IMR-90 (cell line): Measurements from ENCODE around the gene RAB38. TPM values are rescaled to one million over a fixed set of nuclear protein-coding genes. Genes with fewer than 3 reads are reported as not detected.

Source experiments
- ATAC-seq: fragments of 200-7000 bp; cut with Tn5 transposase; 2 replicates; pipeline ENCODE4 v1.9.1; 2020; ENCODE audit warnings: low read depth, mild to moderate bottlenecking, moderate library complexity
- BruUV-seq: library from RNA; stranded (reverse); fragments of 400-500 nt; replicated peaks from 2 replicates; lab custom pipeline; 2021; lab: Mats Ljungman, UMichigan
- CTCF ChIA-PET: fragments of 300-600 bp; formaldehyde crosslinking; extraction: SDS; loops from one replicate; lab custom pipeline; 2021; ENCODE audit warnings: antibody characterized with exemption; lab: Yijun Ruan, JAX
- POLR2A ChIA-PET: fragments of 300-600 bp; sonication (Branson Sonifier 250); formaldehyde crosslinking; loops from one replicate; lab custom pipeline; 2022; ENCODE audit warnings: antibody characterized with exemption; ENCODE audit not compliant: unreplicated experiment; lab: Charles Lee
- DNase-seq: peaks from one replicate; pipeline ENCODE4 v3.0.0; 2013
- H2AFZ ChIP-seq: replicated peaks from 2 replicates; pipeline ENCODE3; 2013; ENCODE audit warnings: low read length, mild to moderate bottlenecking; ENCODE audit not compliant: poor library complexity
- H2AK5ac ChIP-seq: 2 replicates; pipeline ENCODE4 v1.6.1; 2013; ENCODE audit warnings: low read depth, low read length, inconsistent platforms
- H2AK9ac ChIP-seq: replicated peaks from 2 replicates; pipeline ENCODE3; 2013; ENCODE audit warnings: mild to moderate bottlenecking, low read depth, low read length, moderate library complexity; ENCODE audit not compliant: poor library complexity
- H2BK120ac ChIP-seq: 2 replicates; pipeline ENCODE4 v1.6.1; 2013; ENCODE audit warnings: low read depth, low read length, inconsistent platforms
- H2BK15ac ChIP-seq: 3 replicates; pipeline ENCODE4 v1.6.1; 2013; ENCODE audit warnings: low read depth, low read length, inconsistent platforms
- H2BK20ac ChIP-seq: 2 replicates; pipeline ENCODE4 v1.6.1; 2013; ENCODE audit warnings: low read depth, mild to moderate bottlenecking, inconsistent platforms, low read length, moderate library complexity
- H2BK5ac ChIP-seq: 2 replicates; pipeline ENCODE4 v1.6.1; 2013; ENCODE audit warnings: mild to moderate bottlenecking, low read depth, low read length, inconsistent platforms; ENCODE audit not compliant: poor library complexity, severe bottlenecking
- H3K14ac ChIP-seq: replicated peaks from 2 replicates; pipeline ENCODE4 v1.6.1; 2013; ENCODE audit warnings: low read depth, low read length, inconsistent platforms
- H3K18ac ChIP-seq: 2 replicates; pipeline ENCODE4 v1.6.1; 2013; ENCODE audit warnings: low read depth, low read length, control low read depth
- H3K23ac ChIP-seq: 2 replicates; pipeline ENCODE4 v1.6.1; 2013; ENCODE audit warnings: low read depth, low read length, inconsistent platforms
- H3K27ac ChIP-seq: 2 replicates; pipeline ENCODE4 v1.5.1; 2013; ENCODE audit warnings: mild to moderate bottlenecking, control low read depth, low read length; ENCODE audit not compliant: insufficient read depth
- H3K27me3 ChIP-seq: 2 replicates; pipeline ENCODE4 v1.6.1; 2013; ENCODE audit warnings: low read length; ENCODE audit not compliant: control insufficient read depth, insufficient read depth
- H3K36me3 ChIP-seq: 2 replicates; pipeline ENCODE4 v1.6.1; 2013; ENCODE audit warnings: low read length, mixed read lengths; ENCODE audit not compliant: control insufficient read depth, insufficient read depth
- H3K4ac ChIP-seq: 2 replicates; pipeline ENCODE4 v1.6.1; 2013; ENCODE audit warnings: low read depth, low read length, inconsistent platforms
- H3K4me1 ChIP-seq: 2 replicates; pipeline ENCODE4 v1.6.1; 2013; ENCODE audit warnings: low read length, mixed read lengths; ENCODE audit not compliant: control insufficient read depth, insufficient read depth
- H3K4me2 ChIP-seq: 2 replicates; pipeline ENCODE4 v1.6.1; 2013; ENCODE audit warnings: low read depth, mild to moderate bottlenecking, control low read depth, low read length, moderate library complexity
- H3K4me3 ChIP-seq: 2 replicates; pipeline ENCODE4 v1.5.1; 2013; ENCODE audit warnings: low read depth, mild to moderate bottlenecking, control low read depth, low read length, moderate library complexity; ENCODE audit not compliant: insufficient read depth
- H3K56ac ChIP-seq: 2 replicates; pipeline ENCODE4 v1.6.1; 2013; ENCODE audit warnings: low read length, inconsistent platforms; ENCODE audit not compliant: insufficient read depth; ENCODE audit errors: extremely low read depth
- H3K79me1 ChIP-seq, 2 experiments: 2 replicates each; pipeline ENCODE4 v1.6.1; 2013; ENCODE audit warnings: low read length in 2 of 2, inconsistent platforms in 1 of 2, low read depth in 1 of 2
- H3K9ac ChIP-seq: 2 replicates; pipeline ENCODE4 v1.6.1; 2013; ENCODE audit warnings: low read depth, low read length, control low read depth
- H3K9me1 ChIP-seq: 2 replicates; pipeline ENCODE4 v1.6.1; 2013; ENCODE audit warnings: low read length, inconsistent platforms; ENCODE audit not compliant: insufficient read depth
- H3K9me3 ChIP-seq: 2 replicates; pipeline ENCODE4 v1.6.1; 2013; ENCODE audit warnings: low read length; ENCODE audit not compliant: control insufficient read depth, insufficient read depth
- H4K20me1 ChIP-seq: 2 replicates; pipeline ENCODE4 v1.6.1; 2013; ENCODE audit warnings: low read length, inconsistent platforms; ENCODE audit not compliant: insufficient read depth
- H4K5ac ChIP-seq: 2 replicates; pipeline ENCODE4 v1.6.1; 2013; ENCODE audit warnings: mild to moderate bottlenecking, low read depth, low read length, control low read depth
- H4K8ac ChIP-seq, 2 experiments: 2 replicates each; pipeline ENCODE4 v1.6.1; 2013; ENCODE audit warnings: low read depth in 2 of 2, low read length in 2 of 2, control low read depth in 1 of 2, inconsistent platforms in 1 of 2
- H4K91ac ChIP-seq: 2 replicates; pipeline ENCODE4 v1.6.1; 2013; ENCODE audit warnings: low read depth, low read length, inconsistent platforms; ENCODE audit not compliant: insufficient read depth
- CEBPB ChIP-seq: IDR thresholded peaks from 2 replicates; pipeline ENCODE4 v1.6.1; 2012; ENCODE audit warnings: low read depth, low read length, improper control_type of control experiment
- FOS ChIP-seq: fragments of 150-350 bp; IDR thresholded peaks from 2 replicates; pipeline ENCODE4 v1.6.1; 2016; ENCODE audit warnings: low read depth, low read length
- MAFK ChIP-seq: IDR thresholded peaks from 2 replicates; pipeline ENCODE4 v1.6.1; 2012; ENCODE audit warnings: low read depth, low read length, improper control_type of control experiment
- POLR2A ChIP-seq: IDR thresholded peaks from 2 replicates; pipeline ENCODE4 v1.6.1; 2012; ENCODE audit warnings: mild to moderate bottlenecking, low read depth, low read length
- RAD21 ChIP-seq: IDR thresholded peaks from 2 replicates; pipeline ENCODE4 v1.6.1; 2012; ENCODE audit warnings: low read length, improper control_type of control experiment
- SMC3 ChIP-seq: fragments of 150-350 bp; IDR thresholded peaks from 2 replicates; pipeline ENCODE4 v1.6.1; 2016; ENCODE audit warnings: low read depth, mild to moderate bottlenecking, antibody characterized with exemption, low read length, moderate library complexity
- WGBS, 2 experiments: methylation state at CpG; one replicate each; pipeline versions ENCODE4 v1.1.5 to v1.1.7; 2013; ENCODE audit warnings: missing lambda C conversion rate in 2 of 2; ENCODE audit not compliant: insufficient read length in 1 of 2; ENCODE audit errors: extremely low coverage in 2 of 2; 5-methylcytosine and 5-hydroxymethylcytosine counted together
- dilution Hi-C: fragments of 300-500 bp; cut with HindIII; formaldehyde crosslinking; loops from one replicate; pipeline ENCODE4 v1.14.3; 2018; ENCODE audit warnings: low sequenced_read_pairs; ENCODE audit not compliant: unreplicated experiment
- in situ Hi-C: fragments of 300-500 bp; cut with MboI; formaldehyde crosslinking; loops from 3 replicates; pipeline ENCODE4 v1.14.3; 2019; ENCODE audit warnings: low sequenced_read_pairs, inconsistent platforms, mixed read lengths
- intact Hi-C: fragments of 100-400 bp; cut with micrococcal nuclease; formaldehyde crosslinking; loops from 2 replicates; pipeline ENCODE4 v1.10.0; 2022
- polyA plus RNA-seq, 3 experiments: library from polyadenylated mRNA; depleted of rRNA; stranded (reverse); fragments of >200 nt; gene quantifications; 2 replicates each; pipeline ENCODE4 v1.2.3, GENCODE V29; 2012; ENCODE audit warnings: low replicate concordance in 1 of 3
- total RNA-seq: library from RNA; depleted of rRNA; stranded (reverse); fragments of >200 nt; gene quantifications from 2 replicates; pipeline ENCODE4 v1.2.3, GENCODE V29; 2012
- TF ChIP-seq, protein P1 (sequence below): fragments of 150-350 bp; IDR thresholded peaks from 2 replicates; pipeline ENCODE4 v1.6.1; 2017; ENCODE audit warnings: mild to moderate bottlenecking, antibody characterized with exemption, low read length, low read depth

RAB38 gene
- total and polyA plus RNA-seq, 2 of the 4 experiments (the other 2 are of a cell fraction), result 5.0 to 6.5 TPM

GRCh38 chr11:88068848-88069554 is 106.2 kb downstream of the RAB38 start:
- H3K9me1 ChIP-seq, result no peaks in the 10 kb centered on the region

More at GRCh38 chr11:88068848-88069554, 106.2 kb downstream of the RAB38 start:
- no peaks in the 10 kb centered on the region for H3K79me1 ChIP-seq
- no peak overlapping the region for H3K4me2 ChIP-seq
- dilution Hi-C loops, result no loop called here
- no peak overlapping the region for H2AFZ ChIP-seq
- no peak overlapping the region for H2BK5ac ChIP-seq
- no peaks in the 10 kb centered on the region for H3K4me1 ChIP-seq
- no peaks in the 10 kb centered on the region for H3K27me3 ChIP-seq
- H3K4ac ChIP-seq, result no peak overlapping the region
- no peak overlapping the region for H2AK9ac ChIP-seq
- H3K18ac ChIP-seq, result no peak overlapping the region
- no peak overlapping the region for H3K4me3 ChIP-seq
- no peak overlapping the region for H2BK20ac ChIP-seq
- no peaks in the 10 kb centered on the region for H3K36me3 ChIP-seq
- no peak overlapping the region for H3K56ac ChIP-seq
- no TSS peak for BruUV-seq
- H3K27ac ChIP-seq, result no peak overlapping the region
- no peak overlapping the region for H3K14ac ChIP-seq
- intact Hi-C loops, result no loop called here
- ATAC-seq, result no peak
- no peak overlapping the region for H3K9ac ChIP-seq
- 72% methylated on average over 11 of the region's 27 CpGs; no CpG with 5 or more reads in 1 of the 2 experiments for WGBS, 2 experiments
- ChIA-PET CTCF (no interaction called here), POLR2A (no interaction called here)
- H2BK120ac ChIP-seq, result no peak overlapping the region
- no peak overlapping the region for H2AK5ac ChIP-seq
- no peak for DNase-seq
- H2BK15ac ChIP-seq, result no peak overlapping the region
- no peaks in the 10 kb centered on the region for H3K9me3 ChIP-seq
- H4K8ac ChIP-seq, result no peak overlapping the region
- no peak overlapping the region for H4K91ac ChIP-seq
- no peak overlapping the region for H4K5ac ChIP-seq
- no peak overlapping the region for H3K23ac ChIP-seq
- TF ChIP-seq RAD21 (no peak), SMC3 (no peak), CEBPB (no peak), MAFK (no peak), FOS (no peak), POLR2A (no peak)
- TF ChIP-seq, protein P1, sequence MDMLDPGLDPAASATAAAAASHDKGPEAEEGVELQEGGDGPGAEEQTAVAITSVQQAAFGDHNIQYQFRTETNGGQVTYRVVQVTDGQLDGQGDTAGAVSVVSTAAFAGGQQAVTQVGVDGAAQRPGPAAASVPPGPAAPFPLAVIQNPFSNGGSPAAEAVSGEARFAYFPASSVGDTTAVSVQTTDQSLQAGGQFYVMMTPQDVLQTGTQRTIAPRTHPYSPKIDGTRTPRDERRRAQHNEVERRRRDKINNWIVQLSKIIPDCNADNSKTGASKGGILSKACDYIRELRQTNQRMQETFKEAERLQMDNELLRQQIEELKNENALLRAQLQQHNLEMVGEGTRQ, result no peak
- H4K20me1 ChIP-seq, result no peaks in the 10 kb centered on the region
- in situ Hi-C loops, result no loop called here
